Measurements from ENCODE around the gene ADAMTS3. TPM values are rescaled to one million over a fixed set of nuclear protein-coding genes. Genes with fewer than 3 reads are reported as not detected.

Gene ADAMTS3
- total RNA-seq, 3 donors from 2014 or later = 0.17 to 0.57 (median 0.41) TPM

DNA sequence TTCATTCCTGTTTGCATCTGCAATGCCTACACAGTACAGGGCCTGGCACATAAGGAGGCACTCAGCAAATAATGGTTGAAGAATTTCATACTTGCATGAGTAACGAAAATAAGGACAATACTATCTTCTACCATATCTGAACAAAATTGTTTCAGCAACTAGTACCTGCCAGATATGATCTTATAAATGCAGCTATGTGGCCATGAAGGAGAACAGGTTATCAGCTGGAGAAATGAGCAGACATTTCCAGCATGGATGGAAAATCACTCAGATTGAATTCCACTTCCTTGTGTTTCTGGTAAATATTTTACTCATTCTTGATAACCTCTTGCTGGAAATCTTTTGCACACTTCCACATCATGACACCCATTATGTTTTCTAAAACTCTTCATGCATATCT, 204.0 kb downstream of the ADAMTS3 start:
- ATAC-seq (no peak), DNase-seq (no peak)
- no peak overlapping the region for H3K4me3 ChIP-seq
- no peaks in the 10 kb centered on the region for H3K36me3 ChIP-seq (ENCODE audit: low read depth)
- TF ChIP-seq, protein P1, sequence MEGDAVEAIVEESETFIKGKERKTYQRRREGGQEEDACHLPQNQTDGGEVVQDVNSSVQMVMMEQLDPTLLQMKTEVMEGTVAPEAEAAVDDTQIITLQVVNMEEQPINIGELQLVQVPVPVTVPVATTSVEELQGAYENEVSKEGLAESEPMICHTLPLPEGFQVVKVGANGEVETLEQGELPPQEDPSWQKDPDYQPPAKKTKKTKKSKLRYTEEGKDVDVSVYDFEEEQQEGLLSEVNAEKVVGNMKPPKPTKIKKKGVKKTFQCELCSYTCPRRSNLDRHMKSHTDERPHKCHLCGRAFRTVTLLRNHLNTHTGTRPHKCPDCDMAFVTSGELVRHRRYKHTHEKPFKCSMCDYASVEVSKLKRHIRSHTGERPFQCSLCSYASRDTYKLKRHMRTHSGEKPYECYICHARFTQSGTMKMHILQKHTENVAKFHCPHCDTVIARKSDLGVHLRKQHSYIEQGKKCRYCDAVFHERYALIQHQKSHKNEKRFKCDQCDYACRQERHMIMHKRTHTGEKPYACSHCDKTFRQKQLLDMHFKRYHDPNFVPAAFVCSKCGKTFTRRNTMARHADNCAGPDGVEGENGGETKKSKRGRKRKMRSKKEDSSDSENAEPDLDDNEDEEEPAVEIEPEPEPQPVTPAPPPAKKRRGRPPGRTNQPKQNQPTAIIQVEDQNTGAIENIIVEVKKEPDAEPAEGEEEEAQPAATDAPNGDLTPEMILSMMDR (IDR thresholded peaks at IDR 0.05) = no peak
- no peaks in the 10 kb centered on the region for H3K4me1 ChIP-seq (ENCODE audit: low read depth)
- no peaks in the 10 kb centered on the region for H3K9me3 ChIP-seq
- intact Hi-C loops (cut with DNase I, micrococcal nuclease) = no loop called here

DNA sequence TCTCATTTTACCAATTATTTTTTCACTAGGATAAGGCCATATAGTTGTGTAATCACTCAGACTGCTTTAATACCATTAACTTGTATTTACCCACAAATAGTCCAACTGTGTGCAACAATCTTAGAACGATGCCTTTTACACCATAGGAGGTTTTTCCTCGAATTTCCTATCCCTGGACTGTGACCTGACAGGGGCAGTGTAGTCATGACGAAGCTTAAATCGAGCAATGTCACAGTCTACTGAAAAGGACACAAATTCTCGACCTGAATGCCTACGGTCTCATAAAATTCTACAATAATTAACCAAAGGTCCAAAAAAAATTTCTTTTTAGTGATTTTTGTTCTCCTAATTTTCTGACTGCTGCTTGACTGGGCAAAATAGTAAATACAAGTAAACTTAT, 208.9 kb downstream of the ADAMTS3 start:
- intact Hi-C loops (cut with DNase I, micrococcal nuclease) = no loop called here

DNA sequence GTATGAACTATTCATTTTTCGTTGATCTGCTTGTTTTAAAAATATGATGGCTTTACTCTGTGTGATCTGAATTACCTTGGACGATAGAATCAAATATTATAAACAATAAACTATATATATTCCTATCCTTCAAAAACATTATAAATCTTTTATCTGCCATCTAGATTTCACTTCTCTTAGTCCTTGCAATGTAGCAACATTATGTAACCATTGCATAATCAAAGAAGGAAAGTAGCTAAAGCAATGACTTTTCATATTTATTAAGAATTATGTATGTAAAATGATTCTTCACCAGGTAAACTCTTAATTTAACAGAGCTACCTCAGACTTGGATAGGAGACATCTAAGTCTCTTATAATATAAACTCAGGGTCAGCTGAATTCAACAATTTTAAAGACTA, 210.5 kb downstream of the ADAMTS3 start:
- TF ChIP-seq, protein P1 (IDR thresholded peaks at IDR 0.05) = no peak
- H3K4me3 ChIP-seq = no peak overlapping the region
- H3K36me3 ChIP-seq (ENCODE audit: low read depth) = no peaks in the 10 kb centered on the region
- intact Hi-C loops (cut with DNase I, micrococcal nuclease) = no loop called here
- no peak for DNase-seq
- H3K4me1 ChIP-seq (ENCODE audit: low read depth) = no peaks in the 10 kb centered on the region
- H3K9me3 ChIP-seq = no peaks in the 10 kb centered on the region
- ATAC-seq = no peak

More for the DNA sequence above, 208.9 kb downstream of the ADAMTS3 start:
- TF ChIP-seq, protein P1 (IDR thresholded peaks at IDR 0.05) = no peak
- H3K4me1 ChIP-seq (ENCODE audit: low read depth) = no peaks in the 10 kb centered on the region
- DNase-seq (no peak), ATAC-seq (no peak)
- no peak overlapping the region for H3K4me3 ChIP-seq
- no peaks in the 10 kb centered on the region for H3K9me3 ChIP-seq
- H3K36me3 ChIP-seq (ENCODE audit: low read depth) = no peaks in the 10 kb centered on the region

DNA sequence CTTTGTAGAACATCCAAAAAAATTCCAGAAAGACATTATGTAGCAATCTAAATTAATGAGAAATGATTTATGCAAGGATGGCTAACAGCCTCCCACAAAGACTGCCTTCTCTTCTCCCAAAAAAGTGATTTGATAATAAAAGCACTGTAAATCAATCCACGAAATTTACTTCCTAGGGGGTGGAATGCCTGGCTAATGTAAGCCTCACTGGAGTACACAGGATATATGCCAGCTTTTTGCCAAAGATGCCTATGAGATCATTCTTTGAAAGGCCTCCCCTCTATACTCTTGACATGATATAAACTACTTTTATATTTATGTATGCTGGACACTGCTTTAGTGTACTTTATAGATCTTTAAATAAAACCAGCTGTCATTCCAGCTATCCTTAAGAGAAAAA, 211.1 kb downstream of the ADAMTS3 start:
- no peaks in the 10 kb centered on the region for H3K4me1 ChIP-seq (ENCODE audit: low read depth)
- DNase-seq (no peak), ATAC-seq (no peak)
- no peaks in the 10 kb centered on the region for H3K36me3 ChIP-seq (ENCODE audit: low read depth)
- TF ChIP-seq, protein P1 (IDR thresholded peaks at IDR 0.05) = no peak
- no peaks in the 10 kb centered on the region for H3K9me3 ChIP-seq
- no peak overlapping the region for H3K4me3 ChIP-seq
- intact Hi-C loops (cut with DNase I, micrococcal nuclease) = no loop called here

DNA sequence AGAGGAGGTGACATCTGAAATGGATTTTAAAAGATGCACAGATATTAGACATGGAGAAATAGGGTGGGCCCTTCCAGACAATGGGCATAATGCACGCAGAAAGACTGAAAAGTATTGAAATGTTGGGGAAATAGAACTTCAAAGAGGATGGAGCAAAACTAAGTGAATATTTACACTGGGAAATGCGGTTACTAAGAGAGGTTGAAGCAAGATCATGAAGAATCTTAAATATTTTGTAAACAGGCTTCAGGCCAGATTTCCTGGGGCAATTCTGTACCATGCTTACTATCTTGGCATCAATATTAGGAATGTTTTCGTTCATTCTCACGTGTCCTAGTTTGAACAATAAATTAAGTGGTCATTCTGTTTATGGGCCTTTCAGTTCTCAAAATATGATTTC, 216.3 kb downstream of the ADAMTS3 start:
- intact Hi-C loops (cut with DNase I, micrococcal nuclease) = no loop called here
- no peak for ATAC-seq

More for the DNA sequence above, 216.3 kb downstream of the ADAMTS3 start:
- Histone ChIP-seq H3K9me3 (no peaks in the 10 kb centered on the region), H3K4me3 (no peak overlapping the region), H3K4me1 (ENCODE audit: low read depth) (no peaks in the 10 kb centered on the region), H3K36me3 (ENCODE audit: low read depth) (no peaks in the 10 kb centered on the region)
- TF ChIP-seq, protein P1 (IDR thresholded peaks at IDR 0.05) = no peak
- DNase-seq = no peak
